ENCODE data around the gene FHIT. TPM values are rescaled to one million over a fixed set of nuclear protein-coding genes. Genes with fewer than 3 reads are reported as not detected.

FHIT gene
- polyA plus RNA-seq, 1 donor: 35.8 TPM

- no peak overlapping the region for H3K27ac ChIP-seq (ENCODE audit: low read length)
- peaks cover 3% of the 10 kb centered on the region for H3K27me3 ChIP-seq (ENCODE audit: control insufficient read depth, insufficient read depth, low read length)
- H3K9me3 ChIP-seq (ENCODE audit: control insufficient read depth, low read depth, low read length): no peaks in the 10 kb centered on the region
- WGBS (ENCODE audit: insufficient coverage, low lambda C conversion rate): no CpG with 5 or more reads among the region's 4 CpGs
- no peaks in the 10 kb centered on the region for H3K4me1 ChIP-seq (ENCODE audit: control insufficient read depth, insufficient read depth, low read length)
- H3K4me3 ChIP-seq (ENCODE audit: low read length): no peak overlapping the region
- H3K36me3 ChIP-seq (ENCODE audit: control insufficient read depth, insufficient read depth, low read length): no peaks in the 10 kb centered on the region
- DNase-seq: no peak
Measured at GRCh38 chr3:59704292-59704691, 1547.0 kb downstream of the FHIT start.

DNA sequence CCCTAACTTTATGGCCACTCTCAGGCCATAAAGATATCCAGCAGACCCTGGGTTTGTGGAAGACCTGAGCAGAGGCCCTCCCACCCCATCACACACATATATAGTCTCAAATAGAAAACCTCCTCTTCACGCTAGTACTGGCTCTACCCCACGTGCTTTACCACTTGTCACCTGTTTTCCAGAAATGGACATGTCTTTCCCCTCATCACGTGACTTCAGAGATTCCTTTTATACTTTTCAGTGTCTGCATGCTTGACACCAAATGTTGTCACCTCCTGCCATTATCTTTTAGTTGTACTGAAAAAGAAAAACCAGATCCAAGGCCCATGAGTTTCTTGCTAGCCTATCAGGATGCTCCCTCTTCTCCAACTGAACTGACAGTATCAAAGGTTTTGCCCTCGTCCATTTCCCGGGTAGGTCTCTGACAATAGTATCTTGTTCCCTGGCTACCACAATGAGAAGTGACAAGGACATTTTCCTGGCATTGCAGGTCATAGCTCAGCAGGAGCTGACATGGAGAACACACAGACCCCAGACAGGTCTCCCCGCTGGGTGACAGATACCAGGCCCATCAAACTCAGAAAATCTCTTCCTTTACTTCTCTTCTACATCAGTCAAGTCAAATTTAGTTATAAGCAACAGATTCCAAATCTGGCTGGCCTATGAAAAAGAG, 1551.5 kb downstream of the FHIT start:
- no CpG with 5 or more reads among the region's 6 CpGs for WGBS (ENCODE audit: insufficient coverage, low lambda C conversion rate)
- H3K9me3 ChIP-seq (ENCODE audit: control insufficient read depth, low read depth, low read length): no peaks in the 10 kb centered on the region
- DNase-seq: no peak
- no peaks in the 10 kb centered on the region for H3K36me3 ChIP-seq (ENCODE audit: control insufficient read depth, insufficient read depth, low read length)
- no peaks in the 10 kb centered on the region for H3K4me1 ChIP-seq (ENCODE audit: control insufficient read depth, insufficient read depth, low read length)
- H3K27ac ChIP-seq (ENCODE audit: low read length): no peak overlapping the region
- peaks cover 3% of the 10 kb centered on the region for H3K27me3 ChIP-seq (ENCODE audit: control insufficient read depth, insufficient read depth, low read length)
- H3K4me3 ChIP-seq (ENCODE audit: low read length): no peak overlapping the region

All from large intestine (tissue), 3 donors.